ENCODE results near the gene RSRP1.

- no peak for TF ChIP-seq CTCF (IDR thresholded peaks at IDR 0.05; ENCODE audit: borderline replicate concordance, extremely low read depth, low read length, poor library complexity, severe bottlenecking)
- no peak for TF ChIP-seq EZH2 (IDR thresholded peaks at IDR 0.05; ENCODE audit: borderline replicate concordance, low read depth, low read length, severe bottlenecking)
These were observed 52.7 kb downstream of the RSRP1 start for GRCh38 chr1:25194572-25195020.
